ENCODE results near the gene CCDC78.

The CCDC78 gene

GRCh38 chr16:728890-729744, 2.9 kb upstream of the CCDC78 start:
- no peak overlapping the region for H3K4me3 ChIP-seq (ENCODE audit: extremely low read depth, insufficient read depth, low read length, poor library complexity, severe bottlenecking)
- no peak overlapping the region for H3K27ac ChIP-seq (ENCODE audit: low read depth, low read length, severe bottlenecking)
- 83 to 86% methylated on average over 46 to 52 of the region's 55 CpGs for WGBS, 2 experiments (ENCODE audit: insufficient coverage in 2 of 2)
- peaks cover 24% of the 10 kb centered on the region for H3K36me3 ChIP-seq (ENCODE audit: control insufficient read depth, insufficient read depth, low read length)
- H3K4me1 ChIP-seq (ENCODE audit: control insufficient read depth, insufficient read depth, low read length, poor library complexity, severe bottlenecking), result peaks cover 4% of the 10 kb centered on the region
- no peaks in the 10 kb centered on the region for H3K9me3 ChIP-seq (ENCODE audit: control insufficient read depth, low read length)

- WGBS, 2 experiments (ENCODE audit: insufficient coverage in 2 of 2), result 3% methylated on average over 57 to 61 of the region's 80 CpGs
Measured at GRCh38 chr16:728131-728889, 2.1 kb upstream of the CCDC78 start.

DNA sequence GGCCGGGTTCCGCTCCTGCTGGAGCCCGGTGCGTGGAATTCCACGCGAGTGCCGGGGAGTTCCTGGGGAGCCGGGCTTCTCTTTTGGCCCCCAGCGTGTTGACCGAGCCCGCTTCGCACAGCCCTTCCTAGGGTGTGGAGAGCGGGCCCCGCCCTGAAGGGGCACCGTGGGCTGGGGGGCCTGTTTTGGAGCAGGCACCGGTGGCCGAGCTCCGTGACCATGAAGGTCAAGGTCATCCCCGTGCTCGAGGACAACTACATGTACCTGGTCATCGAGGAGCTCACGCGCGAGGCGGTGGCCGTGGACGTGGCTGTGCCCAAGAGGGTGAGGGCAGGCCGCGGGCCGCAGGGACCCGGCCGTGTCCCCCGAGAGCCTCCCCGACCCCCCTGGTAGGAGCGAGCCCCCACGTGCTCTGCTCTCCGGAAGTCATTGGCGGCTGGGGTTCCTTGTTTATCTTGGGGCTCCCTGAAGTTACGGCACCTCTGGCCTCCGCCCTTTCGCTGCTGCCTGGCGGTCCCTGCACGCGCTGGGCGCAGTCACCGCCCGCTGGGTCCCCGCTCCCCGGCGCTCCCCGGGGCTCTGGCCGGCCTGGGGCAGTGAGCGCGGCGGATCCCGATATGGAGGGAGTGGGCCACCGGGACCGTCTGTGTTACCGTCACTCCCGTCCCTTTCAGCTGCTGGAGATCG, 1.2 kb upstream of the CCDC78 start:
- Histone ChIP-seq H3K4me1 (ENCODE audit: control insufficient read depth, insufficient read depth, low read length, poor library complexity, severe bottlenecking) (peaks cover 4% of the 10 kb centered on the region), H3K36me3 (ENCODE audit: control insufficient read depth, insufficient read depth, low read length) (peaks cover 15% of the 10 kb centered on the region), H3K9me3 (ENCODE audit: control insufficient read depth, low read length) (no peaks in the 10 kb centered on the region), H3K27ac (ENCODE audit: low read depth, low read length, severe bottlenecking) (no peak overlapping the region), H3K4me3 (ENCODE audit: extremely low read depth, insufficient read depth, low read length, poor library complexity, severe bottlenecking) (peak overlapping the region; percentile 58)
- WGBS, 2 experiments (ENCODE audit: insufficient coverage in 2 of 2), result 3% methylated on average over 47 to 58 of the region's 61 CpGs

More at GRCh38 chr16:728131-728889, 2.1 kb upstream of the CCDC78 start:
- H3K27ac ChIP-seq (ENCODE audit: low read depth, low read length, severe bottlenecking), result no peak overlapping the region
- peaks cover 19% of the 10 kb centered on the region for H3K36me3 ChIP-seq (ENCODE audit: control insufficient read depth, insufficient read depth, low read length)
- peak overlapping the region; percentile 58 for H3K4me3 ChIP-seq (ENCODE audit: extremely low read depth, insufficient read depth, low read length, poor library complexity, severe bottlenecking)
- H3K9me3 ChIP-seq (ENCODE audit: control insufficient read depth, low read length), result no peaks in the 10 kb centered on the region
- peaks cover 4% of the 10 kb centered on the region for H3K4me1 ChIP-seq (ENCODE audit: control insufficient read depth, insufficient read depth, low read length, poor library complexity, severe bottlenecking)

GRCh38 chr16:726188-726437, 130 bp downstream of the CCDC78 start:
- no peak overlapping the region for H3K4me3 ChIP-seq (ENCODE audit: extremely low read depth, insufficient read depth, low read length, poor library complexity, severe bottlenecking)
- H3K36me3 ChIP-seq (ENCODE audit: control insufficient read depth, insufficient read depth, low read length), result peaks cover 9% of the 10 kb centered on the region
- H3K9me3 ChIP-seq (ENCODE audit: control insufficient read depth, low read length), result no peaks in the 10 kb centered on the region
- WGBS, 2 experiments (ENCODE audit: insufficient coverage in 2 of 2), result 41 to 50% methylated on average over 7 to 9 of the region's 9 CpGs
- H3K27ac ChIP-seq (ENCODE audit: low read depth, low read length, severe bottlenecking), result no peak overlapping the region
- H3K4me1 ChIP-seq (ENCODE audit: control insufficient read depth, insufficient read depth, low read length, poor library complexity, severe bottlenecking), result peaks cover 4% of the 10 kb centered on the region

DNA sequence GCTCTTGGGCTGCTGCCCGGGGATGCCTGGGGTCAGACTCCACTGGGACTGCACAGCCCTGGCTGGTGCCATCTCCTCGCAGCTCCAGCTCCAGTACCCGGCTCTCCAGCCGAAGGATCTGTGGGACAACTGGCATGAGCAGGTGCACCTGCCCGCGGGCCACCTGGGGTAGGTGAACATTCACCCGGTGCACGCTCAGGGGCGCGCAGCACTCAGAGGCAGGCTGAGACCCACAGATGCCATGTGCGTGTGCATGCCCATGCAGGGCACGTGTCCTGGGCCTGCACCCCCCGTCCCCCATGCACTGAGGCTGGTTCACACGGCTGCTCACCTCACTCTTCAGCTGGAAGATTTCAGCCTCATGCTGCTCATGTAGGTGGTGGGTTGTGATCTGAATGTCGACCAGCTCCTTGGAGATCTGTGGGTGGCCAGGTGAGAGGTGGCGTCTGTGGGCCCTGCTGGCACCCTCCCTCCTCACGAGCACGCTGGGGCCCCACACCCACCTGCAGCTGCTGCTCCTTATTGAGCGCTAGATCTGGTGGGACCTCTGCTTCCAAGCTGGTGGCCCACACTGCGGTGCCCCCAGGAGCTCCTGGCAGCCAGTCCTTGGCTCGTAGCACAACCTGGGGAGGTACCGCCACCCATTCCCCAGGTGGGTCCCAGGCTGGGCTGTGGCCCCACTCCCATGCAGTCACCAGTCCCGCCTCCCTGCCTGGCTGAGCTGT, 618 bp downstream of the CCDC78 start:
- no peak overlapping the region for H3K27ac ChIP-seq (ENCODE audit: low read depth, low read length, severe bottlenecking)
- H3K4me3 ChIP-seq (ENCODE audit: extremely low read depth, insufficient read depth, low read length, poor library complexity, severe bottlenecking), result no peak overlapping the region
- H3K36me3 ChIP-seq (ENCODE audit: control insufficient read depth, insufficient read depth, low read length), result peaks cover 4% of the 10 kb centered on the region
- H3K4me1 ChIP-seq (ENCODE audit: control insufficient read depth, insufficient read depth, low read length, poor library complexity, severe bottlenecking), result peaks cover 4% of the 10 kb centered on the region
- no peaks in the 10 kb centered on the region for H3K9me3 ChIP-seq (ENCODE audit: control insufficient read depth, low read length)
- 91 to 95% methylated on average over 21 of the region's 23 CpGs for WGBS, 2 experiments (ENCODE audit: insufficient coverage in 2 of 2)

- Histone ChIP-seq H3K9me3 (ENCODE audit: control insufficient read depth, low read length) (no peaks in the 10 kb centered on the region), H3K4me1 (ENCODE audit: control insufficient read depth, insufficient read depth, low read length, poor library complexity, severe bottlenecking) (peaks cover 8% of the 10 kb centered on the region), H3K4me3 (ENCODE audit: extremely low read depth, insufficient read depth, low read length, poor library complexity, severe bottlenecking) (no peak overlapping the region), H3K36me3 (ENCODE audit: control insufficient read depth, insufficient read depth, low read length) (peaks cover 3% of the 10 kb centered on the region), H3K27ac (ENCODE audit: low read depth, low read length, severe bottlenecking) (no peak overlapping the region)
- 92 to 96% methylated on average over 6 to 7 of the region's 7 CpGs for WGBS, 2 experiments (ENCODE audit: insufficient coverage in 2 of 2)
Measured at GRCh38 chr16:725041-725376, 1.2 kb downstream of the CCDC78 start.

- Histone ChIP-seq H3K27ac (ENCODE audit: low read depth, low read length, severe bottlenecking) (no peak overlapping the region), H3K9me3 (ENCODE audit: control insufficient read depth, low read length) (no peaks in the 10 kb centered on the region), H3K36me3 (ENCODE audit: control insufficient read depth, insufficient read depth, low read length) (peaks cover 3% of the 10 kb centered on the region), H3K4me3 (ENCODE audit: extremely low read depth, insufficient read depth, low read length, poor library complexity, severe bottlenecking) (no peak overlapping the region), H3K4me1 (ENCODE audit: control insufficient read depth, insufficient read depth, low read length, poor library complexity, severe bottlenecking) (peaks cover 11% of the 10 kb centered on the region)
- WGBS, 2 experiments (ENCODE audit: insufficient coverage in 2 of 2), result 88 to 89% methylated on average over 22 of the region's 29 CpGs
Measured at GRCh38 chr16:724188-725040, 1.8 kb downstream of the CCDC78 start.

DNA sequence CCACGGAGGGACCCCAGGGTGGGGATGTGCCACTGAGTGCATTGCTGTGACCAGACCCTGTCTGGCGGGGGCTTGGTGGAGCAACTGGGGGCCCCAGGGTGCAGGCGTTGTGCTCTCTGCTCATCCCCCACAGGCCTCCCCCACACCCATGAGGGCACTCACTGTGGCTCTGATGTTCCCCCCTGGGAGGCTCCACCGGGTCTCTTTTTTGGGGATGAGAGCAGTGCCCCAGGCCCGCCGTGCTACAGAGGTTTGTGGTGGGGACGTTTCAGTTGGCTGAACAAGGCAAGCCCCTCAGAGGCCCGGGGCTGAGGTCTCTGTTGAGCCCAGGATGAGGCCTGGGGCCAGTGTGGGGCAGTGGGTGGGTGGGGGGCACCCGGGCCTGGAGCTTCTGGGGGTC, 2.5 kb downstream of the CCDC78 start:
- Histone ChIP-seq H3K36me3 (ENCODE audit: control insufficient read depth, insufficient read depth, low read length) (peaks cover 3% of the 10 kb centered on the region), H3K4me3 (ENCODE audit: extremely low read depth, insufficient read depth, low read length, poor library complexity, severe bottlenecking) (no peak overlapping the region), H3K27ac (ENCODE audit: low read depth, low read length, severe bottlenecking) (no peak overlapping the region), H3K4me1 (ENCODE audit: control insufficient read depth, insufficient read depth, low read length, poor library complexity, severe bottlenecking) (peaks cover 11% of the 10 kb centered on the region), H3K9me3 (ENCODE audit: control insufficient read depth, low read length) (no peaks in the 10 kb centered on the region)
- WGBS, 2 experiments (ENCODE audit: insufficient coverage in 2 of 2), result 89 to 94% methylated on average over 7 to 8 of the region's 9 CpGs

DNA sequence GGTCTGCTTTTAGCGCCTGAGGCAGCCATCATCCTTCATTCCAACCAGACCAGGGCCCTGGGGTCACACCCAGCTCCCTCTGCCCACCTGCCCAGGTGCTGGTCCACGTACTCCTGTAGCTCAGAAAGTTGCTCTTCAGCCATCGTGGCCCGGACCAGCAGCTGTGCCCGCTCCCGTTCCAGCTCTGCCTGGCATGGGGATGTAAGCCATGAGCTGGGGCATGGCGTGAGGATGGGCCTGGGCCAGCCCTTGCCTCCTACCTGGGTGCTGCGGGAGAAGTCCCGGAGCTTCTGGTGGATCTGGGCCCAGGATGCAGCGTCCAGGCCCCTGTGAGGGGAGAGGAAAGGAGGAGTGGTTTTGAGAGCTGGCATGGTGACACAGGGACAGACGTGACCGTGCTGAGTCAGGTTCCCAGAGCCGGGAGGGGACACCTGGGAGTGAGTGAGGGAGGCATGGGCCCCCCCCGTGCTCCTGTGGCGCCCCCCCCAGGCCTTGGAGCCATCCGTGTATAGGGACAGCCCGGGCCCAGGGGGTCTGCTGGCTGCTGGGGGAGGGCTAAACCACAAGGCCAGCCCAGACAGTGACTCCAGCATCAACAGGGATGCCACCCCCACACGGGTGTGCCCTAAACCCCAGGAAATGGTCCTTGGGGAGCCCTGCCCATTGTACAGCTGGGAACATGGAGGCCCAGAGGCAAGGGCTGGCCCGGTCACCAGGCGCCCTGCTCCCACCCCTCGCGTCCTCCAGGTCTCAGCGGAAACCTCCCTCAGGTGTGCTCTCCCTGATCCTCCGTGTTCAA, 3.2 kb downstream of the CCDC78 start:
- Histone ChIP-seq H3K27ac (ENCODE audit: low read depth, low read length, severe bottlenecking) (no peak overlapping the region), H3K4me3 (ENCODE audit: extremely low read depth, insufficient read depth, low read length, poor library complexity, severe bottlenecking) (no peak overlapping the region), H3K36me3 (ENCODE audit: control insufficient read depth, insufficient read depth, low read length) (peaks cover 3% of the 10 kb centered on the region), H3K9me3 (ENCODE audit: control insufficient read depth, low read length) (no peaks in the 10 kb centered on the region), H3K4me1 (ENCODE audit: control insufficient read depth, insufficient read depth, low read length, poor library complexity, severe bottlenecking) (peaks cover 11% of the 10 kb centered on the region)
- WGBS, 2 experiments (ENCODE audit: insufficient coverage in 2 of 2), result 93 to 94% methylated on average over 19 to 21 of the region's 24 CpGs
